ENCODE data around the gene BBOX1. TPM values are rescaled to one million over a fixed set of nuclear protein-coding genes. Genes with fewer than 3 reads are reported as not detected.

BBOX1 gene
- total RNA-seq, 4 donors from 2014 or later, result not detected

- DNase-seq (ENCODE audit: low spot score) (no peak), ATAC-seq (ENCODE audit: low FRiP score) (no peak)
- peak in 1 of 3 donors; percentile 26 for TF ChIP-seq CTCF (IDR thresholded peaks at IDR 0.05)
Observed at GRCh38 chr11:27158456-27159334, 118.1 kb downstream of the BBOX1 start.

GRCh38 chr11:27159335-27159679 lies 118.7 kb downstream of the BBOX1 start:
- DNase-seq (ENCODE audit: low spot score) (no peak), ATAC-seq (ENCODE audit: low FRiP score) (no peak)
- no peak for TF ChIP-seq CTCF (IDR thresholded peaks at IDR 0.05)

GRCh38 chr11:27161071-27161470 lies 120.5 kb downstream of the BBOX1 start:
- no peak for ATAC-seq (ENCODE audit: low FRiP score)
- no peak for TF ChIP-seq CTCF (IDR thresholded peaks at IDR 0.05)
- no peak for DNase-seq (ENCODE audit: low spot score)

- ATAC-seq (ENCODE audit: low FRiP score) (no peak), DNase-seq (ENCODE audit: low spot score) (no peak)
- no peak for TF ChIP-seq CTCF (IDR thresholded peaks at IDR 0.05)
Observed at GRCh38 chr11:27162237-27162636, 121.6 kb downstream of the BBOX1 start.

GRCh38 chr11:27166130-27166529 lies 125.5 kb downstream of the BBOX1 start:
- DNase-seq (ENCODE audit: low spot score), result no peak
- no peak for TF ChIP-seq CTCF (IDR thresholded peaks at IDR 0.05)

GRCh38 chr11:27171376-27171958 lies 130.9 kb downstream of the BBOX1 start:
- TF ChIP-seq CTCF (IDR thresholded peaks at IDR 0.05), result no peak
- no peak for DNase-seq (ENCODE audit: low spot score)
- ATAC-seq (ENCODE audit: low FRiP score), result no peak

More at GRCh38 chr11:27166130-27166529, 125.5 kb downstream of the BBOX1 start:
- ATAC-seq (ENCODE audit: low FRiP score), result no peak

- no peak for ATAC-seq (ENCODE audit: low FRiP score)
- TF ChIP-seq CTCF (IDR thresholded peaks at IDR 0.05), result no peak
- DNase-seq (ENCODE audit: low spot score), result no peak
Observed at GRCh38 chr11:27173545-27173944, 132.9 kb downstream of the BBOX1 start.
